Esophagus squamous epithelium (tissue), 4 donors: ENCODE results near the gene NID2.

Source experiments
- POLR2A ChIP-seq, 4 donors: fragments of 450-650 bp; IDR thresholded peaks; one replicate each; pipeline ENCODE4 v1.6.1; 2017; ENCODE audit warnings: antibody characterized with exemption in 4 of 4, mild to moderate bottlenecking in 4 of 4, moderate library complexity in 3 of 4
- TF ChIP-seq, protein P1 (sequence below), 6 experiments: fragments of 450-650 bp in 4 of 6; fragments of 200-600 bp in 2 of 6; sonication (generic) in 2 of 6; IDR thresholded peaks; one replicate each; pipeline ENCODE4 v1.5.1; 2016 to 2019; ENCODE audit warnings: antibody characterized with exemption in 6 of 6, mild to moderate bottlenecking in 4 of 6, moderate library complexity in 4 of 6

DNA sequence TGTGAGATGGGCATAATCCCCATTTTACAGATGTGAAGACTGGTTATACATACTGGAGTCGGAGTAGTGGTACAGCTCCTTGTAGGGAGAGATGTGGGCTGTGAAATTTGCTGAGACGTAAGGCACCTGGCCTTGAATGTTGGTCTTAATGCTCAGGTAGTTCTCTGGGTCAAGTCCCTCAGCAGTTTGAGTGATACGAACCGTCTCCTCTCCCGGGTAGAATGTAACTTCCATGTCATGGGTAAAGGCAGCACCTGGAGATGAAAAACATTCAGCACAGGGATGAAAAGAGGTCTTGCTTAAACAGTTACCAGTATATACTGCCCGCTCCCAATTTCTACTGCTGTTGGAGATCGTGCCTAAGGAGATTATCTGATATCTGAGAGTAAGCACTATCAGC, 28.3 kb downstream of the NID2 start:
- TF ChIP-seq, protein P1, sequence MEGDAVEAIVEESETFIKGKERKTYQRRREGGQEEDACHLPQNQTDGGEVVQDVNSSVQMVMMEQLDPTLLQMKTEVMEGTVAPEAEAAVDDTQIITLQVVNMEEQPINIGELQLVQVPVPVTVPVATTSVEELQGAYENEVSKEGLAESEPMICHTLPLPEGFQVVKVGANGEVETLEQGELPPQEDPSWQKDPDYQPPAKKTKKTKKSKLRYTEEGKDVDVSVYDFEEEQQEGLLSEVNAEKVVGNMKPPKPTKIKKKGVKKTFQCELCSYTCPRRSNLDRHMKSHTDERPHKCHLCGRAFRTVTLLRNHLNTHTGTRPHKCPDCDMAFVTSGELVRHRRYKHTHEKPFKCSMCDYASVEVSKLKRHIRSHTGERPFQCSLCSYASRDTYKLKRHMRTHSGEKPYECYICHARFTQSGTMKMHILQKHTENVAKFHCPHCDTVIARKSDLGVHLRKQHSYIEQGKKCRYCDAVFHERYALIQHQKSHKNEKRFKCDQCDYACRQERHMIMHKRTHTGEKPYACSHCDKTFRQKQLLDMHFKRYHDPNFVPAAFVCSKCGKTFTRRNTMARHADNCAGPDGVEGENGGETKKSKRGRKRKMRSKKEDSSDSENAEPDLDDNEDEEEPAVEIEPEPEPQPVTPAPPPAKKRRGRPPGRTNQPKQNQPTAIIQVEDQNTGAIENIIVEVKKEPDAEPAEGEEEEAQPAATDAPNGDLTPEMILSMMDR (IDR thresholded peaks at IDR 0.05) = no peak
- TF ChIP-seq POLR2A (IDR thresholded peaks at IDR 0.05) = no peak
